Suprapubic skin (tissue), 4 donors: ENCODE measurements around the gene GSG1L.

Experiments
- CTCF ChIP-seq, 2 donors: fragments of 200-600 bp in 1 of 2; fragments of 450-650 bp in 1 of 2; sonication (generic) in 1 of 2; IDR thresholded peaks; one replicate each; pipeline ENCODE4 v1.5.1; 2016 to 2019; ENCODE audit warnings: antibody characterized with exemption in 2 of 2, mild to moderate bottlenecking in 1 of 2, moderate library complexity in 1 of 2
- EP300 ChIP-seq: sonication (generic); formaldehyde crosslinking; IDR thresholded peaks from one replicate; pipeline ENCODE4 v1.6.1; 2017; ENCODE audit warnings: antibody characterized with exemption
- POLR2A ChIP-seq, 2 donors: fragments of 450-650 bp; IDR thresholded peaks; one replicate each; pipeline ENCODE4 v1.6.1; 2017; ENCODE audit warnings: antibody characterized with exemption in 2 of 2, mild to moderate bottlenecking in 2 of 2, moderate library complexity in 2 of 2
- POLR2AphosphoS5 ChIP-seq, 3 donors: sonication (generic); formaldehyde crosslinking; IDR thresholded peaks; one replicate each; pipeline ENCODE4 v1.6.1; 2017; ENCODE audit warnings: antibody characterized with exemption in 3 of 3

GRCh38 chr16:27841911-27842310, 221.6 kb downstream of the GSG1L start:
- no peak for TF ChIP-seq POLR2A (IDR thresholded peaks at IDR 0.05)
- TF ChIP-seq CTCF (IDR thresholded peaks at IDR 0.05), result no peak
- TF ChIP-seq EP300, result no peak
- no peak for TF ChIP-seq POLR2AphosphoS5 (IDR thresholded peaks at IDR 0.05)
